MM.1S (cell line): ENCODE data around the gene EIF5B.

Source experiments
- DNase-seq: peaks from one replicate; pipeline ENCODE4 v3.0.0-alpha.2; 2015
- H2AFZ ChIP-seq: fragments of 300-600 bp; sonication (generic); 2 replicates; pipeline ENCODE4 v1.6.0; 2016; ENCODE audit warnings: antibody characterized with exemption, low read length
- H3F3A ChIP-seq: fragments of 300-600 bp; sonication (generic); 2 replicates; pipeline ENCODE4 v1.6.1; 2016; ENCODE audit warnings: mild to moderate bottlenecking, antibody characterized with exemption, low read length, moderate library complexity, mixed read lengths; ENCODE audit not compliant: insufficient read depth
- H3K27ac ChIP-seq: fragments of 300-600 bp; sonication (generic); 2 replicates; pipeline ENCODE4 v1.5.1; 2016; ENCODE audit warnings: mild to moderate bottlenecking, low read length
- H3K27me3 ChIP-seq: fragments of 300-600 bp; sonication (generic); replicated peaks from 2 replicates; pipeline ENCODE4 v1.6.0; 2016; ENCODE audit warnings: low read length; ENCODE audit not compliant: insufficient read depth
- H3K36me3 ChIP-seq: fragments of 300-600 bp; sonication (generic); replicated peaks from 2 replicates; pipeline ENCODE4 v1.6.1; 2016; ENCODE audit warnings: mild to moderate bottlenecking, low read length, mixed read lengths; ENCODE audit not compliant: insufficient read depth
- H3K4me1 ChIP-seq: fragments of 300-600 bp; sonication (generic); 2 replicates; pipeline ENCODE4 v1.6.1; 2016; ENCODE audit warnings: low read length, mixed read lengths
- H3K4me2 ChIP-seq: fragments of 300-600 bp; sonication (generic); 2 replicates; pipeline ENCODE4 v1.6.0; 2016; ENCODE audit warnings: low read depth, low read length
- H3K4me3 ChIP-seq: fragments of 300-600 bp; sonication (generic); 2 replicates; pipeline ENCODE4 v1.5.1; 2016; ENCODE audit warnings: low read length, mixed read lengths
- H3K79me2 ChIP-seq: fragments of 300-600 bp; sonication (generic); 2 replicates; pipeline ENCODE4 v1.6.1; 2016; ENCODE audit warnings: mixed run types, low read length, mixed read lengths
- H3K9ac ChIP-seq: fragments of 300-600 bp; sonication (generic); 2 replicates; pipeline ENCODE4 v1.6.1; 2016; ENCODE audit warnings: low read length, mixed read lengths
- H3K9me2 ChIP-seq: fragments of 300-600 bp; sonication (generic); replicated peaks from 2 replicates; pipeline ENCODE4 v1.6.1; 2016; ENCODE audit warnings: mild to moderate bottlenecking, low read length, mixed read lengths; ENCODE audit not compliant: insufficient read depth
- H3K9me3 ChIP-seq: fragments of 300-600 bp; sonication (generic); replicated peaks from 2 replicates; pipeline ENCODE4 v1.6.1; 2016; ENCODE audit warnings: mild to moderate bottlenecking, low read length, mixed read lengths; ENCODE audit not compliant: insufficient read depth
- H4K20me1 ChIP-seq: fragments of 300-600 bp; sonication (generic); 2 replicates; pipeline ENCODE4 v1.6.1; 2016; ENCODE audit warnings: mild to moderate bottlenecking, low read length, moderate library complexity, mixed read lengths; ENCODE audit not compliant: insufficient read depth
- CTCF ChIP-seq: fragments of 300-600 bp; sonication (generic); IDR thresholded peaks from 2 replicates; pipeline ENCODE4 v1.5.1; 2016; ENCODE audit warnings: antibody characterized with exemption, low read length, mixed read lengths
- EZH2 ChIP-seq: fragments of 300-600 bp; sonication (generic); optimal IDR thresholded peaks from 2 replicates; pipeline ENCODE3; 2017; ENCODE audit warnings: low read depth, mild to moderate bottlenecking, antibody characterized with exemption, low read length, mixed read lengths
- EZH2phosphoT487 ChIP-seq: fragments of 300-600 bp; sonication (generic); IDR thresholded peaks from 2 replicates; pipeline ENCODE4 v1.6.1; 2018; ENCODE audit warnings: antibody characterized with exemption, low read length

The EIF5B gene

GRCh38 chr2:99442837-99443236 lies 105.6 kb downstream of the EIF5B start:
- H3K27me3 ChIP-seq = no peaks in the 10 kb centered on the region
- H3F3A ChIP-seq = no peaks in the 10 kb centered on the region; the same call in 1 of the 2 replicates
- H4K20me1 ChIP-seq = no peaks in the 10 kb centered on the region
- H3K9me2 ChIP-seq = no peaks in the 10 kb centered on the region
- DNase-seq = no peak
- H3K79me2 ChIP-seq = peaks cover 4% of the 10 kb centered on the region; the same call in 1 of the 2 replicates
- no peaks in the 10 kb centered on the region for H3K4me1 ChIP-seq
- no peak overlapping the region for H3K4me2 ChIP-seq
- no peak overlapping the region for H2AFZ ChIP-seq
- peaks cover 6% of the 10 kb centered on the region for H3K36me3 ChIP-seq
- H3K9ac ChIP-seq = no peak overlapping the region
- no peak overlapping the region for H3K4me3 ChIP-seq
- TF ChIP-seq EZH2phosphoT487 (no peak), EZH2 (no peak), CTCF (no peak)
- no peak overlapping the region for H3K27ac ChIP-seq
- H3K9me3 ChIP-seq = no peaks in the 10 kb centered on the region

- Histone ChIP-seq H3K79me2 (peaks cover 4% of the 10 kb centered on the region; the same call in 1 of the 2 replicates), H3K27ac (peak overlapping the region; percentile 3; the same call in 1 of the 2 replicates), H3K9me3 (no peaks in the 10 kb centered on the region), H3K36me3 (peaks cover 10% of the 10 kb centered on the region; the same call in 1 of the 2 replicates), H4K20me1 (no peaks in the 10 kb centered on the region), H2AFZ (no peak overlapping the region), H3K4me3 (no peak overlapping the region), H3K27me3 (no peaks in the 10 kb centered on the region), H3K4me2 (no peak overlapping the region), H3K4me1 (no peaks in the 10 kb centered on the region), H3F3A (no peaks in the 10 kb centered on the region; the same call in 1 of the 2 replicates), H3K9me2 (no peaks in the 10 kb centered on the region), H3K9ac (no peak overlapping the region)
- TF ChIP-seq EZH2 (no peak), CTCF (no peak), EZH2phosphoT487 (no peak)
- DNase-seq = peak; percentile 71
Measured at GRCh38 chr2:99444222-99444621, 107.0 kb downstream of the EIF5B start.

GRCh38 chr2:99445065-99445464 lies 107.9 kb downstream of the EIF5B start:
- H3K9ac ChIP-seq = no peak overlapping the region
- no peak overlapping the region for H3K27ac ChIP-seq
- H4K20me1 ChIP-seq = no peaks in the 10 kb centered on the region
- TF ChIP-seq EZH2phosphoT487 (no peak), EZH2 (no peak), CTCF (no peak)
- H3K4me3 ChIP-seq = no peak overlapping the region
- H3F3A ChIP-seq = no peaks in the 10 kb centered on the region; the same call in 1 of the 2 replicates
- no peaks in the 10 kb centered on the region for H3K4me1 ChIP-seq
- peaks cover 10% of the 10 kb centered on the region; the same call in 1 of the 2 replicates for H3K36me3 ChIP-seq
- peaks cover 4% of the 10 kb centered on the region; the same call in 1 of the 2 replicates for H3K79me2 ChIP-seq
- DNase-seq = no peak
- H3K27me3 ChIP-seq = no peaks in the 10 kb centered on the region
- no peaks in the 10 kb centered on the region for H3K9me3 ChIP-seq
- no peak overlapping the region for H3K4me2 ChIP-seq
- no peaks in the 10 kb centered on the region for H3K9me2 ChIP-seq
- H2AFZ ChIP-seq = no peak overlapping the region
